HL-60 (cell line): ENCODE data around the gene LMOD1.

Experiments
- CTCF ChIP-seq: IDR thresholded peaks from one replicate; pipeline ENCODE4 v1.5.1; 2011; ENCODE audit warnings: low read length, control low read depth, inconsistent platforms; ENCODE audit not compliant: insufficient read depth
- GABPA ChIP-seq: IDR thresholded peaks from 2 replicates; pipeline ENCODE4 v1.6.1; 2012; ENCODE audit warnings: low read depth
- POLR2AphosphoS5 ChIP-seq: IDR thresholded peaks from 2 replicates; pipeline ENCODE4 v1.6.1; 2012; ENCODE audit warnings: low read depth

- no peak for TF ChIP-seq POLR2AphosphoS5
- no peak for TF ChIP-seq CTCF
- no peak for TF ChIP-seq GABPA
These were observed 99.2 kb downstream of the LMOD1 start for GRCh38 chr1:201847150-201847549.
